GM12874 (cell line): ENCODE measurements around the gene EID1.

ENCODE experiments used
- CTCF ChIP-seq: IDR thresholded peaks from 2 replicates; pipeline ENCODE4 v1.5.1; 2011; ENCODE audit warnings: low read depth, mild to moderate bottlenecking, control low read depth, low read length, moderate library complexity; ENCODE audit not compliant: insufficient read depth

EID1 gene

DNA sequence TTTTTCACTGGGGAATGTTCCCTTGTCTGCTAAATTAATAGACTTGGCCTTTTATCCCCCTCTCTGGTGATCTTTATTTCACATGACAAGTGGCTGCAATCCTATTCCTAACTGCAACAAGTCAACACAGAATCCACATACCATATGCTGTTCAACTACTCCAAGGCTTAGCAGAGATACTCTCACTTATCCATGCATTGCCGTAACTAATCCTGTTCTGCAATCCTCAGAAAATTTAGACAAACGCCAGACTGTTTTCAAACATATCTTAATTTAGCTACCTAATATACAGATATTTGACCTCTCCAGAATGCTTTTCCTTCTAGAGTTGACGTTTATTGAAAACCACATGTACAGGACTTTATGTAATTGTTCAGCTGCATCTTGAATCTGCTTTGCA is 37.9 kb downstream of the EID1 start:
- no peak for TF ChIP-seq CTCF

DNA sequence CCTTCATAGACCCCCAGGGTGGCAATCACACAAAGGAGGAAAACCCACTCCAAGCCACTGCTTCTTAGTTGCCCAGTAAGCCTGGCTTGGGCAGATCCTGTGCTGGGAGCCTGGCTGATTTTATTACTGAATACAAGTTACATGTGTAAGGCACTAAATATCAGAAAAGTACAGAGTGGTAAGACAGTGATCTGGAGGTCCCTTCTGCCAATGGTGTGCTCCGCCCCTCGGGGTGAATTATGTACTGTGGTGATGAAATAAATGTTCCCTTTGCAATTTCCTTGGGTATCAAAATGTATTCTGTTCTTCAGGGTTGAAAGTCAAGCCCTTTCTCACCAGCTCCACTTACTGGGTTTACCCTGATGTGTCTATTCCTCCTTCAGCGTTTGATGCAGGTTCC is 38.8 kb downstream of the EID1 start:
- TF ChIP-seq CTCF, result no peak

- no peak for TF ChIP-seq CTCF
These were observed 44.1 kb downstream of the EID1 start for GRCh38 chr15:48922046-48922445.

GRCh38 chr15:48924528-48925393 is 46.8 kb downstream of the EID1 start:
- no peak for TF ChIP-seq CTCF

DNA sequence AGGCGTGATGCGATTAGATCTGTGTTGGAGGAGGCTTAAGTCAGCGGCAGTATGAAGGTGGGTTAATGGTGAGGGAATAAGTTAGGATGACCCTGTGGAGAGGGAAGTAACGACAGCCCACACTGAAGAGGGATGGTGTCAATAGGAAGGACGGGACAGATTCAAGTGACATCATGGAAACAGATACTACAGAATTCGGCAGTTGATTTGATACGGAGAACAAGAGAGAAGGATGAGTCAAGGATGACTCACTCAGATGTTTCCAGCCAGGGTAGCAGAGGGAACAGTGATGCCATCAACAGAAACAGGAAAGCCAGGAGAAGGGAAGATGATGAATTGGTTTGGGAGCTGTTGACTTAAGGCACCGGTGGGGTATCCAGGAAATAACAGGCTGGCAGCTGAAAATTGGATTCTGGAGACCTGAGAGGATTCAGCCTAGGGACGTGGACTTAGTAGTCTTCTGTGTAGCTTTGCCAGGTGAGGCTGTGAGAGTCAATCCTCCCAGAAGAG is 47.8 kb downstream of the EID1 start:
- no peak for TF ChIP-seq CTCF

GRCh38 chr15:48928877-48929538 is 51.1 kb downstream of the EID1 start:
- TF ChIP-seq CTCF, result no peak

GRCh38 chr15:48929661-48930060 is 51.7 kb downstream of the EID1 start:
- TF ChIP-seq CTCF, result no peak
